Skin of body (tissue), 2 donors: ENCODE measurements around the gene MOXD1. TPM values are rescaled to one million over a fixed set of nuclear protein-coding genes. Genes with fewer than 3 reads are reported as not detected.
A peak's percentile ranks its signal among the peaks of the same experiment; 100 is the strongest.

Experiments used
- DNase-seq: peaks from one replicate; lab custom pipeline; 2025; lab: John Stamatoyannopoulos, UW
- total RNA-seq: library from RNA; depleted of rRNA; stranded (reverse); fragments of >200 nt; gene quantifications from one replicate; pipeline ENCODE4 v1.2.3, GENCODE V29; 2014

MOXD1 gene
- 15.6 TPM for total RNA-seq

DNA sequence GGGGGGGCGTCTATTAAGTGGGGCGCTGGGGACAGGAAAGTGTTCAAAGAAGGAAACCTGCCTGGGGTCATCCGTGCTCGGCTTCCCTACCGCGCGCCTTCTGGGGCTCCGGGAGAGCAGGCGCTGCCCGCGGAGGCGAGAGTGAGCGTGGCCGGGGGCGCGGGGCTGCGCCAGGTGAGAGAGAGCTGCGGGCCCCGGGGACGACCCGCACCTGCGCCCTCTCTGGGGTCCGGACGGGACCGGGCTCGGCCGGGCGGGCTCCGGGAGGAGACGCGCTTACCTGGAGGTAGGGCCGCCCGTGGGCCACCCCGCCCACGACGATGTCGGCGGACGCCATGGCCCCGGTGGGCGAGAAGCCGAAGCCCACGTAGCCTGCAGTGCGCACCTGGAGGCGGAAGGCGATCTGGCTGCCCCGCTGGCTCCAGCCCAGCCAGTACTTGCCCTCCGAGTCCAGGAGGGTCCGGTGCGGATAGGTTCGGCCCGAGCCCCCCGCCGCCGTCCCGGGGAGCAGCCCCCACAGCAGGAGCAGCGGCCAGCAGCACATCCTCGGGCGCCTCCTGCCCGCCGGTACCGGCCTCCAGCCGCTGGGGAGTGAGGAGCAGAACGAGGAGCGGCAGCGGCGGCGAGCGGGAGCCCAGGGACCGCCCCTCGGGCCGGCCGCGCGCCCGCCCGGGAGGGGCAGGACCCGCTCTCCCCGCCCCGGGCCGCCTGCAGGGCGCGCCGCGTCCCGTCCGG lies at the start of gene MOXD1:
Gene MOXD1 (minus strand): TSS at position 593 of the 735 bp plus-strand sequence. CDS start 49 bp downstream, at position 544.
- DNase-seq: no peak

DNA sequence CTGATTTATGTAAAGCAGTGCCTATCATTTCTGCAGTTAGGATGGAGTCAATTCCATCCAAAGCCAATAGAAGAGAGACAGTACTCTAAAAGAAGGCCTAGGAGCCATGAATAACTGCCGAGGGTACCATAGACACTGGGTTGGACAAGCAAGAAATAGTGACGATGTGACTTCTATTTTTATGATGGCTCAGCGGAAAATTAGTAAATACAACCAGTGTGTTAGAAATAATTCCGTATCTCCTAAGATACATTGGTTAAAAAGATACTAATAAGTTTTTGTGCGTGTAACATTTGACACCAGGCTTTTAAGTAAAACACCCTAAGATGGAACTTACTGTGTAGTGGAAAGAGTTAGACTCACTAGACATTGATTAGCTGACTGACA lies 45.6 kb upstream of the MOXD1 start:
- no peak for DNase-seq

DNA sequence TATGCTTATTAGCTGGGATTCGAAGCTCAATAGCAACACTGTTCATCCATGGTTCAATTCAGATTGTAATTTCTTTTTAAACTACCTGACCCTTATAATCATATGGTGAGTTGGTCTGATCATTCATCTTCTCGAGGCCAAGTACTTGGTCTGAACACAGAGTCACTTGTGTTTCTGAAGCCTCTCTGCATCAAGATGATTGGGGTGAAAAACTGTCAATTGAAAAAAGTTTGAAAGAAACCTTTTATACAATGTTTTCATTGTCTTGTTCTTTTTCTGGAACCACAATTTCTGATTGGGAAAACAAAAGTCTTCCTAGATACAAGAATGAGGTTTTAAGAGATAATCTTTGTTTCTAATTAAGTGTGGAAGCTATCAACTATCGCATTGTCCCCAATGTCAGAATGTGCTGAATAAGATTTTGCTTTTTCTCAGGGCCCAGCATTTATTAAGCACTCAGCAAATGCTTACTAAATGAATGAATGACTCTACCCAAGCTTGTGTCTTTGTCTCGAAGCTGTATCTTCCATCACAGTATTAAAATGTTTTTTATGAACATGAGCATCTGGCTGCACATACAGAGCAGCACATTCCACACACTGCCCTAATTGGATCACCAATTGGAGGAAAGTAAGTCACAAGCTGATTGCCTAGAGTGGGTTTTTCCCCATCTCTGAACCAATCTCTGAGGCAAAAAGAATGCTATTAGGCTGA lies 45.0 kb upstream of the MOXD1 start:
- no peak for DNase-seq

DNA sequence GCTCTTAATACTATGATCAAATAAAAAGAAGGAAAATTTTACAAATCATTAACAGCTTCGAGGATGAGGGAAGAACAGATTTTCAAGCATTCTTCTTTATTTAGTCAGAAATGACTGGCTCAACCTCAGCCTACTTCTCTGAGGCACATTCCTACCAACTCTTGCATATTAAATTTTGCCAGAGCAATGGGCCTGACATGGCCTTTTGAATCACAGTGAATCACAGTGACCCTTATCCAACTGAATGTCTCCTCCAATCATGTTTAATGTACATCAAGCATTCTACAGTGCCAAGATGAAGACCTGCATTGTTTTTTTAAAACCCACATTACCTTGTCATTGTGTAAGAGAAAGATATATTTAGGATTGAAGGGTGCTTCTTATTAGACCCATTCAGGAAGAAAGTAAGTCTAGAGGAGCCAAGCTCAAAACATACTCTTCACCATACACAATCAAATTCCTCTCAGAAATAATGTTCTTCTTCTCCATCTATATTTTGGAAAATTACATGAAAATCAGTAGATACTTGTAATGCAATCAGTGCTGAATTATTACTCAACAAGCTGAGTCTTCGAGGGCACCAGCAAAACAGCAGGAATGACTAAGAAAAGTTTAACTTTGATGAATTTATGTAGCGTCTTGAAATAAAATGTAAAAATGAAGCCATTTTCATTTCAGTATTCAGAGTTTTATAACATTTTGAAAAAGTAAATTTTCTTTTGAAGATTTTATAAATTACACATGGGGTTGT lies 44.1 kb upstream of the MOXD1 start:
- DNase-seq: no peak

DNA sequence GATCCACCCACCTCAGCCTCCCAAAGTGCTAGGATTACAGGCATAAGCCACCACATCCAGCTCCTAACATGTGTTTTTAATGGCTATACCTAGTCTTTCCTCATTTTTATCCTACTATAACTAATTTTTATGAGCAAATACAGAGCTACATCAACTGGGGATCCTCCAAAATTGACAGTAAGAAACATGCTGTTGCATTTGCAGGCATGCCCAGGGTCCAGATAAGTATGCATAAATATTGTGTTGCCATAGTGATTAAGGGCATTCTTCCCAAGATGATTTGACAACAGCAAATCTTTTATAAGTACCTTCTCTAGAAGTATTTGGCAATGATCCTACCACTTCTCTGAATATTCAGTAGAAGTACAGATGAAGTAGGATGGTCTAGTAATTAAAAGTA lies 41.9 kb upstream of the MOXD1 start:
- no peak for DNase-seq

DNA sequence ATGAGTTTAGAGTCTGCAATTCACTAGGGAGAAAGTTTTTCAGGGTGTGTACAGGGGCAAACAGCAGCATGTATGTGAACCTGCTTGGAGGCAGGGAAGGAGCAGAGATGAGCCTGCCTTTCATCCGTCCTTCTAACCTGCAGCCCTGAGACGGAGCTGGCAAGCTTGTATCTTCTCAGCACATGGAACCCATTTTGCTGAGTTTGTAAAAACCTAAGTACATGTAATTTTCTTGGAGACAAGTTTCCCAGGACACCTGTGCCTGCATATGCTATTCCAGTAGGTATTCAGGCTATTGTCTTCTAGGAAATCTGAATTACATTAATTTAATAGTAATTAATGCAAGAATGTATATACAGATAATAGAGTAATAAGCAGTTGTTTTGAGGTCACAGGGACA lies 28.8 kb upstream of the MOXD1 start:
- DNase-seq: no peak

DNA sequence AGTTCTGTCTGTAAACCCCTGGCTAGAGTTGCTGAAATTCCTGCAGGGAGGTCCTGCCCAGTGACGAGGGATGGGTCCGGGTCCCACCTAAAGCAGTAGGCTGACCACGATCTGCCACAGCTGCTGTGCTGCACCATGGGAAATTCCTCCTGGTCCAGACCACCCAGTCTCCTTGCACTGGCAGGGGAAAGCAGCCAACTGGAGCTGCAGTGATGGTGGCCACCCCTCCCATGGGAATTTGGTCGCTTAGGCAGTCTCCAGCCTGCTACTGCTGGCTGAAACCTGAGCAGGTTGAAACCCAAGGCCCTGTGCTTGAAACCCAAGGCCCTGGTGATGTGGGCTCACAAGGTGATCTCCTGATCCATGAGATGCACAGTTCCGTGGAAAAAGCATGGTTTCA lies 23.9 kb upstream of the MOXD1 start:
- DNase-seq: no peak

DNA sequence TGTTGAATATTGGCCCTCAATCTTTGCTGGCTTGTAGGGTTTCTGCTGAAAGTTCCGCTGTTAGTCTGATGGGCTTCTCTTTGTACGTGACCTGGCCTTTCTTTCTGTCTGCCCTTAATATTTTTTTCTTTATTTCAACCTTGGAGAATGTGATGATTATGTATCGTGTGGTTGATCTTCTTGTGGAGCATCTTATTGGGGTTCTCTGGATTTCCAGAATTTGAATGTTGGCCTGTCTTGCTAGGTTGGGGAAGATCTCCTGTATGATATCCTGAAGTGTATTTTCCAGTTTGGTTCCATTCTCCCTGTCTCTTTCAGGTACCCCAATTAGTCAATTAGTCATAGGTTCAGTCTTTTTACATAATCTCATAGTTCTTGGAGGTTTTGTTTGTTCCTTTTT lies 22.6 kb upstream of the MOXD1 start:
- no peak for DNase-seq

DNA sequence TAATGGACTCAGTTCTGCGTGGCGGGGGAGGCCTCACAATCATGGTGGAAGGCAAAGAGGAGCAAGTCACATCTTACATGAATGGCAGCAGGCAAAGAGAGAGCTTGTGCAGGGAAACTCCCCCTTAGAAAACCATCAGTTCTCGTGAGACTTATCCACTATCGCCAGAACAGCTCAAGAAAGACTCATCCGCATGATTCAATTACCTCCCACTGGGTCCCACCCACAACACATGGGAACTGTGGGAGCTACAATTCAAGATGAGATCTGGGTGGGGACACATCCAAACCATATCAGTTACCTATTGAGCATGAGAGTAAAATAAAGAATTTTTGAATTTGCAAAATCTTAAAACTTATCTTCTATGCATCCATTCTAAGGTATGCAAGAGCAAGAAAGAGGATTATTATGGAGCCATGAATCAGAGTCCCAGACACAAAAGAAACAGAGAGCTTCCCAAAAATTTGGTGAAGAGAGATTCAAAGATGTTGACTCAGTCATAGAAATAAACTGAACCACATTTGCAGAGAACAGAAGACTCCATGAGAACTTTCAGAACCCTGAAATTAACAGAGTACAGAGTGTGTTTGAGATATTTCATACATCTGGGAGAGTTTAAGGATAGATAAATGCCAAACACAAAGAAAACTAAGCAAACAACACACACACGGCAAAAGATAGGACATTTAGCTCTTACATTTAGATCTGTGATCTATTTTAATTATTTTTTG lies 17.1 kb upstream of the MOXD1 start:
- DNase-seq: no peak

DNA sequence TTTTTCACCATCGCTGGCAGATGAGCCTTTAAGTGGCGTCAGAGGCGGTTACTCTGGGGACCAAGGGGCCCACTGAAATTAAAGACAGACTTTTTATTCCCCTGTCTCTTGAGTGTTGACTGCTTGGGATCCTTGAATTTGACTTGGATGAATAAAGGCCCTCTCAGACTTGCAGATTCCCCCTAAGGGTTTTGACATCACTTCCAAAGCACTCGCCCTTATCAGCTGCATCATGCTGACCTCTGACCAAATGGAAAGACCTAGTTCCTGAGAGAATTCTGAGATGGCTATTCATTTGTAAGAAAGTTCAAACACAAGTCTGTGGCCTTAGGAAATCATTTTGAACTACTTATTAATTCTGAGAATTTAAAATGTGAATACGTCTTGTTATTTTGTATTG lies 13.5 kb upstream of the MOXD1 start:
- DNase-seq: peak; percentile 21

DNA sequence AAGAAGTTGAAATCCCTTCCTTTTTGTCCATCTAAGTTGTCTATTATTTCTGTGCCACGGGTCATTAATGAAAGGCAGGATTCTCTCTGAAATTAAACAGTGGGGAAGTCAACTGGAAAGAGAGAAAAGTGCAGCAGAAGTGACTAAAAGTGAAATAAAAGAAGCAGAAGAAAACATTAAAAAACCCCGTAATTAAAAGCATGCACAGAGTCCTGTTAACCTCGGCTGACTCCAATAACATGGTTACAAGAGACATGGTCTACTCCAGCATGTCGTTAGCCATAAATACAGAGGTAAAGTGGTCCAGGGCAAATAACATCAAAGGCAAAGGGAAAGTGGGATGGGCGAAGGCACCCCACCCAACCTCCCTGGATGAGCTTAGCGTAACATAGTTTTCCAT lies 13.0 kb upstream of the MOXD1 start:
- DNase-seq: no peak

DNA sequence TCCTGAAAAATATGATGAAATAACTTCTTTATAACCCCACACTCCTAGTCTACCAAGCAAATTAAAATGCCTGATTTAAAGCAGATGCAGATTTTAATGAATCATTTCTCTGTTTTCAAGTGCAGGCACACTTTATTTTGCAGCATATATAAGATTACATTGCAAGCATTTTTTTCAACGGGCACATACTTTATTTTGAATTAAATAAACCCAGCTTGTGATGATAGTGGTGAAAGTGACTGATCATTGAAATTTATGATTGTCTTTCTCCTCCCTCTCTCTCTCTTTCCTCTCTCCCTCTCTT lies 12.2 kb upstream of the MOXD1 start:
- DNase-seq: no peak

DNA sequence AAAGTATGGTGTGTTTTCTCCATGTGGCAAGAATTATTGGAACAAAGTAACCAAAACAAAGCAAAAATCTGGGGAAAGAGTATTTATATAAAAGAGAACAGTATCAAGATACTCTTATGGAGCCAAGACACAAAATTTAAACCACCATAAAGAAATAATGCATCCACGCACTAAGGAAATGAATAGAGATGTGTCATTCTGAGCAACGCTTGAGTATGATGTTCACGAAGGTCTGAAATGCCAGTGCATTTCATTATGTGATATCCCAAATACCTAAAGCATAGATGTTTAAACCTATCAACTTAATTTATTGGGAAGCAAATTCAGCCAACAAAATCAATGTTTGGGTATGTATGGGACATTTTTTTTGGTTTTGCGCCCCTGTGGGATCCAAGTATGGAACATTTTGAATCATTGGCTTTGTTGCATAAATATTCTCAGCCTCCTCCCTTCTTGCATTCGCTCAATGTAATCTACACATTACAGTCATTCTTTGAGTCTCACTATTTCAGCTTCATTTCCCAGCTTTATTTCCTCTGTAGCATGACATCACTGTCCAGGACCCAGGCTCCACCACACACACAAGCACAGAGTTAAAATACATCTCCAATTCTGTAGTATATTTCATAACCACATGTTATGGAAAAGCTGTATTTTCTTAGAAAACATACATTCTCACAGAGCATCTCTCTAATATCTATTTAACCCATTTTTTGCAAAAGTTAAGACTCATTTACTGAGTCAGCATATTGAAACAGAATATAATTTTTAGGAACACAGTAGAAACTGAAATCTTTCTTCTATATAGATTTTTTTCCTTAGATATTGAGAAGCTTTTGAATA lies 11.6 kb upstream of the MOXD1 start:
- DNase-seq: no peak

DNA sequence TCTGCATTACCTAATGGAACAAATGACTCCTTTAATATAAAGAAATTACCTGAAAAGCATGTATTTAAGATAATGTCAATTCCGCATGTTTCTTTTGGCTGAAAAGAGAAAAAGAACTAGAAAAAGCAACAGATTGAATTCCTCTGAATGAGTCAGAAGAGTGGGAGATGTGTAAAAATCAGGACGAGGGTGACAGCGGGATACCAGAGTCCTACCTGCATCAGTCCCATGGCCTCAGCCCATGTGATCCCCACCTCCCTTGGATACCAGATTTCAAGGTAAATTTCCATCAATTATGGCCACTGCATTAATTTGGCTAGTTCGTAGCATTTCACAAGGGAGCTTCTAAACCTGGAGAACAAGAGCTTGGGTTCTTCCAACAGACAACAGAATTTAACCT lies 10.0 kb upstream of the MOXD1 start:
- no peak for DNase-seq

DNA sequence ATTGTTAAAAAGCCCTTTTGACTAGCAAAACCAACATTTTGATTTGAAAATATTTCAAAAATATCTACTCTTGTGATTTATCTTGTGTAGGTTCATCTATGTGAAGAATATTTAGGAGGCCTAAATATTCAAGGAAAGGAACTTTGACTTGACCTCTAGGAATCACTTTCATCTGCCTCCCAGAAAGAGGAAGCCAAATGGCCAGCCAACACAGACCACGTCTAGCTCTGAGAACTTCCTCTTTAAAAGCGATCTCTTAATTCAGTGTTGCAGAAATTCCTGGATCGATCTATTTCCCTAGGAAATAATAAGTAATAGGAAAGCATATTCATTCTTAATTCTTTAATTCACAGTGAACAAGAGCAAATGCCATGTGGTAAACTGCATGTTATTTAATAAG lies 9.6 kb upstream of the MOXD1 start:
- no peak for DNase-seq

DNA sequence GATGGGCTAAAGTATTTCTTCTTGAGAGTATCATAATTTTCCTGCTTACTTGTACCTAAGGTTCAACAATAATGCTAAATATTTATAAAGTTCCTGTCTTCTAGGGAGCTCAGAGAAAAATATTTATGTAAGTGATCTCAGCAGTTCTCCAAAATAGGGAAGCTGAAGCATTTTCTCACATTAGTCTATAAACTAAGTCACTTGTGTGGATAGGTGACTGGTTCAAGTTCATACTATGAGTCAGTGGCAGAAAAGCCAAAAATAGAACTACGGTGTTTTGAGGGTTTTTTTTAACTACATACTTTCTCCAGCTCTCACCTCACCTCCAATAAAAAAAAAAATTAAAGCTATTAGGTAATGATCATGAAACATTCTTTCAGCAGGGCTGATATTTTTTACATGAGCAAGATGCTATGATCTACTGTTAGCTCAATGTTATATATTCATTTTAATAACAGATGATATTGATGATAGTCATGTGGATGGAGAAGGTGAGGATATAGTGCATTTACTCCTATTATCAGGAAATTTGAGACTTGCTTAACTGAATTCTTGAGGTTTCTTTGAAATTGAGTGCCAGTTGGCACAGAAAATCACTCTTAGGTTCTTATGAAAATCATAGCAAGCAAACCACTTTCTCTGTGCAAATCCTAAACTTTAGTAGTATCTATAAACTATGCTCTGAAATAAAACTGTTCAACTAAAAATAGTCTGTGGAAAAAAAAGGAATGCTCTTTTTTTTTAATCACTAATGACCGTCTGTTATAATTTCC lies 4.1 kb upstream of the MOXD1 start:
- DNase-seq: no peak

DNA sequence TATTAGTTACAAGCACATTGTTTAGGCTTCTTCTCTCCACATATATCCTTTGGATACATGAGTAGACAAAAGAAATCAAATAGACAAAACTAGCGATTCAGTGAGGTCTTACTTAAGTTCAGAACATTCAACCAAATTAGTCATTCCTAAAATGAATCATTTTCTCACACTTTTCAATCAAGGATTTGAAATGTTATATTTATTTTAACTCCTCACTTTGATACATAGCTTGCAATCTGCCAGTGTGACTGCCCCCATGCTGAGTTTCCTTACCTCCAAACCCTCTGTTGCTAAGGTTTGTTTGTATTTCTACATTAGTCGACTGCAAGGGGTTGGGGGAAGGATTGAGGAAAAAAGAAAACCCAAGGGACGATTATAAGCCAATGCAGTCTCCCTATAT lies 3.5 kb upstream of the MOXD1 start:
- no peak for DNase-seq

DNA sequence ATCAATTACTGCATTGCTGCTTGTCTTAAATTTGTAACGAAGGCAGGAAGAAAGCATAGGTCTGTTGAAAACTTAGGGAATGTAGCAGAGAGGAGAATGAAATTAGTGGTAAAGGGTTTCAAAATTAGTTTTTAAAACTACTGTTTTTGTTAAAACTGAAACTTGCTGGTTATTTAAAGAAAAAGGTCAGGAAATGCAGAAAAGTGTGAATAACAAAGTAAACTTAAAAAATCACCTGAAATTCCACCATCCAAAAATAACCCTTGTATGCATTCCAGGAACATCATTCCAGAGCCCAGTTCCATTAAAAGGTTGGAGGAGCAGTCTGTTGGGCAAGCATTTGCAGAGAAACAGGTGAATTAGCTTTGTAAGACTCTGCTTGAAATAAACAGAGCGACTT lies 3.1 kb upstream of the MOXD1 start:
- no peak for DNase-seq

DNA sequence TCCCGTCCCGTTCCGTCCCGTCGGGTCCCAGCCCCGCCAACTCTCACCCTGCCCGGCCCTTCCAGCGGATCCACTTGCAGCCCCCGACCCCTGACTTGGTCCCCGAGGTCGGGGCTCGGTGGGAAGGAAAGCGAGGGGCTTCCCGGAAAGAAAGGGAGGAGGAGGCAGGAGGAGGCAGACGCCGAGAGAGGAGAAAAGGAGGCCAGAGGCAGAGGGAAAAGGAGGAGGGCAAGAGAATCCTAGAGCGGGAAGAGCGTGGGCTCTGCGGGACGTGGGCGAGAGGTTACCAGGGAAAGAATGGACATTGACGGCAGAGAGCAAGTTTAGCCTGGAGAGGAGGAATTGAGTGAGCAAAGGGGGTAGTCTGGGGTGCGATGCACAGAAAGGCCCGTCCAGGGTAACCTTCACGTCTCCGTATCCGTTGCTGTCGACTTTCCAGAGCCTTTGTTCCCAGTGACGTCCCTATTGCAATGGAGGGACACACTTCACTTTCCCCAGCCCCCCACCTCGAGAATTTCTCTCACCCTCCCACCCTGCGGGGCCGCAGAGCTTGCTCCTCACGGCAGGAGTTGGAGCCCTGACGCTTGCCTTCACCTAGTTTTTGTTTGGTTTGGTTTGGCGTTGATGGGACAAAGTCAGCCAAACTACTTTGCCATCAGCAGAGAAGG lies 477 bp upstream of the MOXD1 start:
- no peak for DNase-seq

DNA sequence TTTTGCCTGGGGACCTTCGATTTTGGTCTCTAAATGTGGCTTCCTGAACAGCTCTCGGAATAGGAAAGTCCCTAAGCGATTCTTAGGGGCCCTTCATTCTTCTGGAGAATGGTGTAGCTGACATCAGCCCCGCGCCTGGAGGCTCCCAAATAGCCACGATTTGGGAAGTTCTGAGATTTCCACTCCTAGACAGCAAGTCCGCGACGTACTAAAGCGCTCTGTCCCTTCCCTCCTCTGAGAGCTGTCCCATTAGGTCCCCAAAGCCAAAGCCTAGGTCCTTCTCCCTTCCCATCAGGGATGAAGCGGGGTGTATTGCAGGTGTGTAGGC lies 756 bp downstream of the MOXD1 start:
- no peak for DNase-seq
